Activated CD8-positive, alpha-beta T cell treated with anti-CD3 and anti-CD28 coated beads for 36 hours (primary cell): ENCODE results near the gene MTA3. TPM values are rescaled to one million over a fixed set of nuclear protein-coding genes. Genes with fewer than 3 reads are reported as not detected.

Source experiments
- ATAC-seq: fragments of 200-7000 bp; cut with Tn5 transposase; one replicate; pipeline ENCODE4 v1.10.0; 2021; ENCODE audit warnings: mild to moderate bottlenecking, moderate library complexity
- CTCF ChIA-PET: fragments of 350-600 bp; sonication (Branson Sonifier 250); formaldehyde crosslinking; loops from one replicate; lab custom pipeline; 2021; ENCODE audit warnings: antibody characterized with exemption; lab: Charles Lee
- POLR2A ChIA-PET: fragments of 350-600 bp; sonication (Branson Sonifier 250); formaldehyde crosslinking; loops from one replicate; lab custom pipeline; 2021; ENCODE audit warnings: antibody characterized with exemption; lab: Charles Lee
- DNase-seq: peaks from one replicate; pipeline ENCODE4 v3.0.0-alpha.2; 2020
- H3K27ac Mint-ChIP-seq: one replicate; pipeline ENCODE4 v1.8.0; 2021; ENCODE audit warnings: mild to moderate bottlenecking, mixed read lengths
- H3K27me3 Mint-ChIP-seq: one replicate; pipeline ENCODE4 v1.8.0; 2021; ENCODE audit warnings: mixed read lengths
- H3K36me3 Mint-ChIP-seq: one replicate; pipeline ENCODE4 v1.8.0; 2021; ENCODE audit warnings: low read depth, mixed read lengths
- H3K4me1 Mint-ChIP-seq: one replicate; pipeline ENCODE4 v1.8.0; 2021; ENCODE audit warnings: low read depth, mixed read lengths
- H3K4me3 Mint-ChIP-seq: one replicate; pipeline ENCODE4 v1.8.0; 2021; ENCODE audit warnings: mild to moderate bottlenecking, moderate library complexity, mixed read lengths
- H3K9me3 Mint-ChIP-seq: one replicate; pipeline ENCODE4 v1.8.0; 2021; ENCODE audit warnings: mixed read lengths
- CTCF ChIP-seq: fragments of 200-600 bp; IDR thresholded peaks from one replicate; pipeline ENCODE4 v1.8.0; 2022; ENCODE audit warnings: antibody characterized with exemption, mild to moderate bottlenecking
- intact Hi-C: fragments of 100-400 bp; cut with micrococcal nuclease; formaldehyde crosslinking; loops from one replicate; pipeline ENCODE4 v1.10.0; 2022
- total RNA-seq, 2 experiments: library from RNA; stranded (reverse); gene quantifications; one replicate each; pipeline ENCODE4 v1.2.3, GENCODE V29; 2021

The MTA3 gene
- total RNA-seq, 2 experiments from 2014 or later: 32.6 to 35.9 TPM

- no peak for TF ChIP-seq CTCF
- ATAC-seq (peak; percentile 61), DNase-seq (no peak)
- peaks cover 15% of the 10 kb centered on the region for H3K27me3 Mint-ChIP-seq
- H3K4me1 Mint-ChIP-seq: peaks cover 51% of the 10 kb centered on the region
- ChIA-PET CTCF (interaction anchor here (1.1 to 2.1 kb wide), 3 partner anchors 13 to 31 kb away, joined by 3 to 9 read pairs (median 7); no protein-coding TSS in a partner anchor), POLR2A (interaction anchor here (6.3 kb wide), 1 partner anchor 14 kb away, joined by 45 read pairs; no protein-coding TSS in a partner anchor)
- intact Hi-C loops: no loop called here
- no peak overlapping the region for H3K4me3 Mint-ChIP-seq
- no peaks in the 10 kb centered on the region for H3K36me3 Mint-ChIP-seq
- H3K27ac Mint-ChIP-seq: peak overlapping the region; percentile 77
- no peaks in the 10 kb centered on the region for H3K9me3 Mint-ChIP-seq
Observed at GRCh38 chr2:42796427-42797248, 228.2 kb downstream of the MTA3 start.

- ChIA-PET POLR2A (interaction anchor here (6.3 kb wide), 1 partner anchor 14 kb away, joined by 45 read pairs; no protein-coding TSS in a partner anchor), CTCF (interaction anchor here (1.1 to 2.0 kb wide), 2 partner anchors 16 to 31 kb away, joined by 3 to 7 read pairs; no protein-coding TSS in a partner anchor)
- no peak for DNase-seq
- H3K27ac Mint-ChIP-seq: no peak overlapping the region
- intact Hi-C loops: no loop called here
- H3K27me3 Mint-ChIP-seq: peaks cover 9% of the 10 kb centered on the region
- H3K4me3 Mint-ChIP-seq: no peak overlapping the region
- no peak for ATAC-seq
- no peak for TF ChIP-seq CTCF
- no peaks in the 10 kb centered on the region for H3K9me3 Mint-ChIP-seq
- peaks cover 47% of the 10 kb centered on the region for H3K4me1 Mint-ChIP-seq
- no peaks in the 10 kb centered on the region for H3K36me3 Mint-ChIP-seq
Observed at GRCh38 chr2:42797281-42797680, 228.8 kb downstream of the MTA3 start.

- CTCF ChIA-PET: interaction anchor here (1.5 to 2.6 kb wide), 2 partner anchors 10 to 28 kb away, joined by 7 to 15 read pairs; no protein-coding TSS in a partner anchor
Observed at GRCh38 chr2:42799881-42800280, 231.4 kb downstream of the MTA3 start.

GRCh38 chr2:42800461-42800962 is 232.1 kb downstream of the MTA3 start:
- Mint-ChIP-seq H3K4me3 (no peak overlapping the region), H3K4me1 (peaks cover 29% of the 10 kb centered on the region), H3K27ac (no peak overlapping the region), H3K9me3 (no peaks in the 10 kb centered on the region), H3K27me3 (no peaks in the 10 kb centered on the region), H3K36me3 (no peaks in the 10 kb centered on the region)
- no peak for DNase-seq
- ChIA-PET CTCF (interaction anchor here (1.5 to 2.6 kb wide), 2 partner anchors 10 to 28 kb away, joined by 7 to 15 read pairs; no protein-coding TSS in a partner anchor), POLR2A (interaction anchor here (3.2 kb wide), 1 partner anchor 10 kb away, joined by 25 read pairs; no protein-coding TSS in a partner anchor)
- no peak for ATAC-seq
- no peak for TF ChIP-seq CTCF
- intact Hi-C loops: no loop called here

More at GRCh38 chr2:42799881-42800280, 231.4 kb downstream of the MTA3 start:
- TF ChIP-seq CTCF: no peak
- no peak for ATAC-seq
- Mint-ChIP-seq H3K4me3 (no peak overlapping the region), H3K9me3 (no peaks in the 10 kb centered on the region), H3K27ac (no peak overlapping the region), H3K36me3 (no peaks in the 10 kb centered on the region), H3K27me3 (no peaks in the 10 kb centered on the region), H3K4me1 (peaks cover 32% of the 10 kb centered on the region)
- DNase-seq: no peak
- POLR2A ChIA-PET: interaction anchor here (3.2 kb wide), 1 partner anchor 10 kb away, joined by 25 read pairs; no protein-coding TSS in a partner anchor
- intact Hi-C loops: no loop called here
